UCSD-AML1 (cell line): ENCODE data around the gene ZNF837.

Source experiments
- DNase-seq: peaks from one replicate; lab custom pipeline; 2025; ENCODE audit not compliant: unreplicated experiment; lab: John Stamatoyannopoulos, UW

The ZNF837 gene

GRCh38 chr19:58325311-58326022, 55.4 kb downstream of the ZNF837 start:
- DNase-seq: no peak

GRCh38 chr19:58319241-58319640, 61.6 kb downstream of the ZNF837 start:
- no peak for DNase-seq

- DNase-seq: no peak
Observed at GRCh38 chr19:58318297-58318696, 62.5 kb downstream of the ZNF837 start.
